ENCODE data around the gene PINK1.

Gene PINK1

GRCh38 chr1:20611652-20612051, 21.6 kb upstream of the PINK1 start:
- no peak for DNase-seq

GRCh38 chr1:20612221-20612746, 21.0 kb upstream of the PINK1 start:
- no peak for DNase-seq

- DNase-seq, result no peak
These were observed 19.1 kb upstream of the PINK1 start for GRCh38 chr1:20614131-20614579.

- no peak for DNase-seq
These were observed 17.1 kb upstream of the PINK1 start for GRCh38 chr1:20615946-20616846.

- no peak for DNase-seq
These were observed 16.3 kb upstream of the PINK1 start for GRCh38 chr1:20616847-20617487.

- DNase-seq, result no peak
These were observed 14.7 kb upstream of the PINK1 start for GRCh38 chr1:20618550-20618949.

GRCh38 chr1:20619999-20620398, 13.3 kb upstream of the PINK1 start:
- no peak for DNase-seq

- DNase-seq, result no peak
These were observed 12.2 kb upstream of the PINK1 start for GRCh38 chr1:20621012-20621411.

GRCh38 chr1:20624709-20625108, 8.5 kb upstream of the PINK1 start:
- no peak for DNase-seq

GRCh38 chr1:20625176-20626097, 7.8 kb upstream of the PINK1 start:
- DNase-seq, result no peak

GRCh38 chr1:20626098-20626427, 7.2 kb upstream of the PINK1 start:
- no peak for DNase-seq

- DNase-seq, result no peak
These were observed 6.7 kb upstream of the PINK1 start for GRCh38 chr1:20626524-20626923.

GRCh38 chr1:20630729-20631128, 2.5 kb upstream of the PINK1 start:
- DNase-seq, result no peak

- no peak for DNase-seq
These were observed 872 bp upstream of the PINK1 start for GRCh38 chr1:20632386-20632785.

- peak in 1 of 2 donors; percentile 5 for DNase-seq
These were observed 871 bp downstream of the PINK1 start for GRCh38 chr1:20634065-20634593.

- DNase-seq, result peak in 1 of 2 donors; percentile 5
These were observed 1.4 kb downstream of the PINK1 start for GRCh38 chr1:20634594-20635084.

GRCh38 chr1:20636785-20637347, 3.6 kb downstream of the PINK1 start:
- DNase-seq, result no peak

- DNase-seq, result peak; percentile 43 to 59
These were observed 6.9 kb downstream of the PINK1 start for GRCh38 chr1:20640183-20640597.

GRCh38 chr1:20641975-20642374, 8.7 kb downstream of the PINK1 start:
- DNase-seq, result no peak

- DNase-seq, result no peak
These were observed 9.8 kb downstream of the PINK1 start for GRCh38 chr1:20643080-20643479.

- no peak for DNase-seq
These were observed 11.2 kb downstream of the PINK1 start for GRCh38 chr1:20644416-20644815.

- DNase-seq, result no peak
These were observed 12.2 kb downstream of the PINK1 start for GRCh38 chr1:20645414-20645813.
